Muscle layer of duodenum (tissue), 2 donors: ENCODE data around the gene FH.

Source experiments
- H3K27ac ChIP-seq: one replicate; pipeline ENCODE4 v1.7.0; 2013; ENCODE audit warnings: mild to moderate bottlenecking, low read length
- H3K27me3 ChIP-seq: one replicate; pipeline ENCODE4 v1.7.0; 2013; ENCODE audit warnings: low read depth, mild to moderate bottlenecking, control low read depth, low read length
- H3K36me3 ChIP-seq, 2 donors: one replicate each; pipeline ENCODE4 v1.7.0; 2013; ENCODE audit warnings: low read length in 2 of 2, control low read depth in 1 of 2, mild to moderate bottlenecking in 1 of 2; ENCODE audit not compliant: insufficient read depth in 2 of 2, control insufficient read depth in 1 of 2
- H3K4me1 ChIP-seq, 2 donors: one replicate each; pipeline ENCODE4 v1.7.0; 2013; ENCODE audit warnings: low read length in 2 of 2, mild to moderate bottlenecking in 2 of 2, control low read depth in 1 of 2, moderate library complexity in 1 of 2; ENCODE audit not compliant: insufficient read depth in 2 of 2, control insufficient read depth in 1 of 2
- H3K4me3 ChIP-seq, 2 donors: one replicate each; pipeline ENCODE4 v1.7.0; 2013; ENCODE audit warnings: low read length in 2 of 2, low read depth in 1 of 2, mild to moderate bottlenecking in 1 of 2
- H3K9me3 ChIP-seq, 2 donors: one replicate each; pipeline ENCODE4 v1.7.0; 2013; ENCODE audit warnings: low read length in 2 of 2, control low read depth in 1 of 2, mild to moderate bottlenecking in 1 of 2; ENCODE audit not compliant: control insufficient read depth in 1 of 2
- donor health status: healthy.

Gene FH

DNA sequence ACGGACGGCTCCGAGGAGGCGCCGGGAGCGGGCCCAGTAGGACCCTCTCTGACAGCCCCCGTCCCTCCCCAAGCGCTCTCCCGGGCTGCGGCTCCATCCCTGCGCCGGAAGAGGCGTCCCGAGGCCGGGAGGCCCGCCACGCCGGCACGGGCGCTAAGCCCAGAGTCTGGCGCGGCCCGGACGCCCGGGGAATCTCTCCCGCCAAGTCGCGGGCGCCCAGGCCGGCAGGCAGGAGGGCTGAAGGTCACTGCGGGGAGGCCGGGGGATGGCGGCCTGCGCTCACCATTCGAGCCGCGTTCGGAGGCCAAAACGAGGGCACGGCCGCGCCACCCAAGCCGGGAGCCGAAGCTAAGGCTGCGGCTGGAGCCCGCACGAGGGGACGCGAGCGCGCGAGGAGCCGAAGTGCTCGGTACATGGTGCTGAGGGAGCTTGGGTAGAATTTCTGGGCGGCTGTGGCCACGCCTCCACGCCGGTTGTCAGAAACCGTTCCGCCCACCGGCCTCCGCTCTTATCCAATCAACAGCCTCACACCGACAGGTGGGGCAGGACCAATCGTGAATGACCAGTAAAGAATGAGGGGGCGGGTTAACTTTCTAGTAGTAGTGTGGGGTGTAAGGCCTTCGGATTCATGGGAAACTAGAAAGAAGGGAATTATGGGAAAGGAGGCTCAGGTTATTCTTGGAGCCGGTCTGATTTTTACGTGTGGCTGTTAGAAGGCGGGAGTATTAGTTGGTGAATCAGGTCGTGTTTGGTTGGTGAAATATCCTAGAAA, at the start of gene FH:
TSS of gene FH (minus strand) at position 448 of the 772 bp plus-strand sequence. CDS start at position 415, 33 bp downstream.
- Histone ChIP-seq H3K4me1 (peaks cover 3 to 9% of the 10 kb centered on the region in 2 donors), H3K27ac (peak within 1 kb of the TSS; percentile 54), H3K4me3 (peak within 1 kb of the TSS; percentile 64 to 92), H3K36me3 (peaks cover 3 to 6% of the 10 kb centered on the region in 2 donors), H3K27me3 (no peaks in the 10 kb centered on the region), H3K9me3 (no peaks in the 10 kb centered on the region)

DNA sequence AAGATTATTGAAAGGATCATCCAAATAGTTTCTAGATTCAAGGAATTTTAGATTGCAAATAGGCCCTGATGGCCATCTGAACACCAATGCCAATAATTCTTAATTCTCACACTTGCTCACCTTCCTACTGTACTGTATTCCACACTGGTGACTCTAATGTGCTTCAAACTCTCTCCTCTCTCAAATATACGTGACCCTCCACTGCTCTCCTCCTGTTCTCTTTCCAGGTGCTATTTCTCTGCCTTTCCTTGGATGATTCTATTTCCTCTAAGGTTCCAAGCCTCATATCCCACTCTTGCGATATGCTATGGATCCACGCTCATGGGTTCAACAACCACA, 41.3 kb upstream of the FH start:
- Histone ChIP-seq H3K27me3 (no peaks in the 10 kb centered on the region), H3K9me3 (no peaks in the 10 kb centered on the region), H3K27ac (no peak overlapping the region), H3K36me3 (no peaks in the 10 kb centered on the region), H3K4me1 (no peaks in the 10 kb centered on the region), H3K4me3 (no peak overlapping the region)

GRCh38 chr1:241560146-241560848, 40.7 kb upstream of the FH start:
- no peaks in the 10 kb centered on the region for H3K9me3 ChIP-seq
- H3K36me3 ChIP-seq, result no peaks in the 10 kb centered on the region
- no peak overlapping the region for H3K4me3 ChIP-seq
- no peaks in the 10 kb centered on the region for H3K4me1 ChIP-seq
- no peaks in the 10 kb centered on the region for H3K27me3 ChIP-seq
- H3K27ac ChIP-seq, result no peak overlapping the region

DNA sequence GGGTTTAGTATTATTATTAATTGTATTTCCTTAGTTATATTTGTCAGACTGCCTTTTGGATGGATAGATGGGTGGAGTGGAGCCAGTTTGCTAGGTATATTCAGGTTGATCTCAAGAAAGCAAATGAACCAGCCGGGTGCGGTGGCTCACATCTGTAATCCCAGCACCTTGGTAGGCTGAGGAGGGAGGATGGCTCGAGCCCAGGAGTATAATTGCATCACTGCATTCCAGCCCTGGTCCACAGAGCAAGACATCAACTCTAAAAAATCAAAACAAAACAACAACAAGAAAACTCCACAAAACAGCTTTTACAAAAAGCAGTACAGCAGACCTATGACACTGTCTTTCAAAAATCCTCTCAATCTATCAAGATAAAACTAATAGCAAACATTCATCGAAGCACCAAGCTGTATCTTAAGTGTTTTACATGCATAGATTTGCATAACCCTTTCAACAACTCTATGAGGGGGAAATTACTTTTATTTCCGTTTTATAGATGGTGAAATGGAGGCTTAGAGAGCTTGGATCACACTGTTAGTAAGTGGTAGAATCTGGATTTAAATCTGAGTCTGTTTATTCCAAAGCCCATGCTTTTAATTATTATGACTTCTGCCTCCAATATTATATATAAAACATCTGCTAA, 38.1 kb upstream of the FH start:
- Histone ChIP-seq H3K9me3 (no peaks in the 10 kb centered on the region), H3K27ac (no peak overlapping the region), H3K4me3 (no peak overlapping the region), H3K36me3 (no peaks in the 10 kb centered on the region), H3K27me3 (no peaks in the 10 kb centered on the region), H3K4me1 (no peaks in the 10 kb centered on the region)

DNA sequence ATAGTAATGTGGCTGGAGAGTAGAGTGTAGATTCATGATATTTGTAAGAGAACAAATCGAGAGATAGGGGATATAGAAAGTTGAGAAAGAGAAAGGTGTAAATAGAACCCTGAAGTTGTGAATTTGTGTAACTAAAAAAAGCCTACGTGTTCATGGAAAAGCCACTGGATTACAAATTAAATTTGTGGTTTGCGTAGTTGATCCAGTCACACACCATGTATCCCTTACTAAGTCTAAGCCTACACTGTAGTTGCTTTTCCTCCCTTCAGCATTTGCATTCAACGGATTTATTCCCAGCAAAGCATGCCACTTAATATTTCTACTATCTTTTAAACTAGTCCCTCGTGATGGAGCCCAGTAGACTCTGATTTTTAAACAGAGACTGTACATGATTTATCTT, 37.5 kb upstream of the FH start:
- no peaks in the 10 kb centered on the region for H3K27me3 ChIP-seq
- no peak overlapping the region for H3K27ac ChIP-seq
- no peaks in the 10 kb centered on the region for H3K4me1 ChIP-seq
- H3K36me3 ChIP-seq, result no peaks in the 10 kb centered on the region
- H3K9me3 ChIP-seq, result no peaks in the 10 kb centered on the region
- H3K4me3 ChIP-seq, result no peak overlapping the region

- Histone ChIP-seq H3K9me3 (no peaks in the 10 kb centered on the region), H3K36me3 (no peaks in the 10 kb centered on the region), H3K27ac (no peak overlapping the region), H3K27me3 (no peaks in the 10 kb centered on the region), H3K4me3 (no peak overlapping the region), H3K4me1 (no peaks in the 10 kb centered on the region)
These were observed 36.0 kb upstream of the FH start for GRCh38 chr1:241555526-241555925.

GRCh38 chr1:241553886-241554592, 34.5 kb upstream of the FH start:
- Histone ChIP-seq H3K9me3 (no peaks in the 10 kb centered on the region), H3K27me3 (no peaks in the 10 kb centered on the region), H3K36me3 (no peaks in the 10 kb centered on the region), H3K27ac (no peak overlapping the region), H3K4me3 (no peak overlapping the region), H3K4me1 (no peaks in the 10 kb centered on the region)

GRCh38 chr1:241551759-241552638, 32.4 kb upstream of the FH start:
- Histone ChIP-seq H3K4me1 (no peaks in the 10 kb centered on the region), H3K9me3 (no peaks in the 10 kb centered on the region), H3K27me3 (no peaks in the 10 kb centered on the region), H3K27ac (peak overlapping the region; percentile 61), H3K4me3 (peak overlapping the region in 1 of 2 donors; percentile 19), H3K36me3 (no peaks in the 10 kb centered on the region)

DNA sequence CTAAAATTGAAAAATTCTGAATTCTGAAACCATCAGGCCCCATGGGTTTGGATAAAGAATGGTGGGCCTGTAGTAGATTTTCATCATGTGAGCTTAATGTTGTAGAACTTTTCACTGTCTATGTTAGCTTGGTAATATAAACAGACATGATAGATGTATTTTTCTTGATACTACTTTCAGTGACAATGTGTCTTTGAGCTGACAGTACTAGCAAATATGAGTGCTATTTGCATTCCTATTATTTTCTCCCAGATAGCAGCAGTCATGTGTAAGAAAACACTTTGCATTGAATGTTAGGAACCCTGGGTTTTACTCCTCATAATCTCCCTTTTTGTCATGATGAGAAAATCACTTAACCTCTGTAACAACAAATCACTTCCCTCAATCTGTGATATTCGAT, 30.8 kb upstream of the FH start:
- no peaks in the 10 kb centered on the region for H3K27me3 ChIP-seq
- H3K27ac ChIP-seq, result no peak overlapping the region
- no peaks in the 10 kb centered on the region for H3K4me1 ChIP-seq
- H3K4me3 ChIP-seq, result no peak overlapping the region
- H3K36me3 ChIP-seq, result no peaks in the 10 kb centered on the region
- no peaks in the 10 kb centered on the region for H3K9me3 ChIP-seq

DNA sequence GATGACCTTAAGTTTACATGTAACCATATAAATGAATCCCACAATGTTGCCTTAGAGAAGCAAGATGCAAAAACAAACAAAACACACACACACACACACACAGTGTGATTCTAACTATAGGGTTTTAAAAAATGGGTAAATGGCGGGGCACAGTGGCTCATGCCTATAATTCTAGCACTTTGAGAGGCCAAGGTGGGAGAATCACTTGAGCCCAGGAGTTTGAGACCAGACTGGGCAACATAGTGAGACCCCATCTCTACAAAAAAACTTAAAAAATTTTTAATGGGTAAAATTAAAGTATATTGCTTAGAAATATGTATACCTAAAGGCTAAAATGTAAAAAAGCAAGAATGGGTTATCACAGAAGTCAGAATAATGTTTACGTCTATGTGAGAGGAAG, 28.5 kb upstream of the FH start:
- Histone ChIP-seq H3K4me3 (no peak overlapping the region), H3K27me3 (no peaks in the 10 kb centered on the region), H3K36me3 (no peaks in the 10 kb centered on the region), H3K9me3 (no peaks in the 10 kb centered on the region), H3K27ac (no peak overlapping the region), H3K4me1 (no peaks in the 10 kb centered on the region)
